HCT116 (cell line): ENCODE measurements around the gene PRPF40B.

Experiments used
- CBX3 ChIP-seq: IDR thresholded peaks from 2 replicates; pipeline ENCODE4 v1.6.1; 2012; ENCODE audit warnings: low read depth
- CTCF ChIP-seq, 3 experiments: fragments of 200-600 bp in 1 of 3; sonication (generic) in 1 of 3; IDR thresholded peaks in 2 of 3; conservative IDR thresholded peaks in 1 of 3; 2 replicates each; pipeline ENCODE4 v1.5.1; 2012 to 2017; ENCODE audit warnings: low read depth in 2 of 3, low read length in 2 of 3, antibody characterized with exemption in 1 of 3, borderline replicate concordance in 1 of 3, control low read depth in 1 of 3, mild to moderate bottlenecking in 1 of 3, mixed read lengths in 1 of 3, mixed run types in 1 of 3, moderate library complexity in 1 of 3; ENCODE audit not compliant: insufficient read depth in 1 of 3
- EZH2phosphoT487 ChIP-seq: fragments of 200-600 bp; IDR thresholded peaks from 2 replicates; pipeline ENCODE4 v1.6.1; 2018; ENCODE audit warnings: antibody characterized with exemption, borderline replicate concordance
- POLR2A ChIP-seq: IDR thresholded peaks from 2 replicates; pipeline ENCODE4 v1.7.0; 2011; ENCODE audit warnings: borderline replicate concordance; ENCODE audit not compliant: insufficient read depth, insufficient read length; ENCODE audit errors: extremely low read depth
- POLR2AphosphoS5 ChIP-seq: IDR thresholded peaks from 2 replicates; pipeline ENCODE4 v1.6.1; 2011; ENCODE audit warnings: mild to moderate bottlenecking, low read depth, low read length, moderate library complexity
- SP1 ChIP-seq: IDR thresholded peaks from 2 replicates; pipeline ENCODE4 v1.6.1; 2012; ENCODE audit warnings: low read depth
- YY1 ChIP-seq: IDR thresholded peaks from 2 replicates; pipeline ENCODE4 v1.6.1; 2011; ENCODE audit warnings: low read length, low read depth, moderate library complexity, mild to moderate bottlenecking; ENCODE audit not compliant: insufficient replicate concordance; ENCODE audit errors: extremely low read depth
- ZFX ChIP-seq: fragments of 450-650 bp; IDR thresholded peaks from 2 replicates; pipeline ENCODE4 v1.6.1; 2017

DNA sequence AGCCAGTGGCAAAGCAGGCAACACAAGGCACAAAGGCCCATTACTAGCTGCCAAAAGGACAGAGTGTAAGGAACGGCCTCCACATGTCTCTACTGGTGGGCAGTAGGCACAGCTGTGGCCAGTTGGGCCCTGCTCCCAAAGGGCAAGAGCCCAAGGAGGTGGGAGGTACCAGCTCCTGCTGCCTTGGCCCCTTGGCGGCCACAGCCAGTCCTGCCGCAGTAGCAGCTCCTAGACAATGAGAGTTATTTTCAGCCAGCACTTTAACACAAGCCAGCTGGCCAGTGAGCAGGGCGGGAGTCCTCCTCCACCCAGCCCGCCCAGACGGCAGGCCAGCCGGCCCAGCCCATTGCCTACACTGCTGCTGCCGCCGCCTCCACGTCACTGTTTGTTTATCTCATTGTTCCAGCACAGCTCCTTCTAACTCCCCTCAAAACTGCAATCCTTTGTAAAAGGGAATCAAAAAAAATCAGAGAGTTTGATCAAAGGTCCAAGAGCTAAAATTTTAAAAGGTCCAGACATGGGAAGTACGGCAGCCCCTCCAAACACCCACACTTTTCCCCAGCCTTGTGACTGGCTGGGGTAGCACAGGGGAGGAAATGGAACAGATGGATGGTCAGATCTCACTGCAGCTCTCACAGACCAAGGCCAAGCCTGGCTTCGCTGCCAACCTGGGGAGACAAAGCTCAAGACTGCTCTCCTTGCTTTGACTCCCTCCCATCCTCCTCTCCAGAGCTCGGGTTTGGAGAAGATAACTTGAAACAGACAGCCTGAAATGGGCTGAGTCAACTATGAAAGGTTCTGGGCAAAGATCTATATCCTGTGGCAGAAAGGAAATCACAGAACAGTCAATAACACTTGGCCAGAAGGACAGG is 50.3 kb downstream of the PRPF40B start:
- TF ChIP-seq CBX3 (no peak), CTCF (IDR thresholded peaks at IDR 0.05 in 2 of 3, conservative IDR thresholded peaks at IDR 0.05 in 1 of 3; ENCODE audit: borderline replicate concordance in 1 of 3, insufficient read depth in 1 of 3, low read depth in 2 of 3, low read length in 2 of 3) (no peak), SP1 (no peak), ZFX (no peak), EZH2phosphoT487 (no peak), YY1 (no peak), POLR2A (no peak), POLR2AphosphoS5 (no peak)
